RCC 7860 (cell line): ENCODE results near the gene HPGD.

Experiments
- DNase-seq: peaks from one replicate; pipeline ENCODE4 v3.0.0-alpha.2; 2015; ENCODE audit warnings: low spot score
- FAIRE-seq: peaks from 2 replicates; lab custom pipeline; 2012; peaks lifted over from hg19 to GRCh38; lab: Jason Lieb, UNC

HPGD gene

GRCh38 chr4:174479140-174479539, 43.1 kb downstream of the HPGD start:
- no peak for FAIRE-seq
- no peak for DNase-seq

GRCh38 chr4:174475528-174475927, 46.8 kb downstream of the HPGD start:
- DNase-seq, result no peak
- FAIRE-seq, result no peak

GRCh38 chr4:174474457-174475075, 47.7 kb downstream of the HPGD start:
- no peak for DNase-seq
- FAIRE-seq, result no peak

- no peak for FAIRE-seq
Measured at GRCh38 chr4:174467107-174467506, 55.2 kb downstream of the HPGD start.

GRCh38 chr4:174464949-174465348, 57.3 kb downstream of the HPGD start:
- DNase-seq (no peak), FAIRE-seq (no peak)

More at GRCh38 chr4:174467107-174467506, 55.2 kb downstream of the HPGD start:
- DNase-seq, result no peak

- peak; percentile 45 for DNase-seq
- peak; percentile 35 for FAIRE-seq
Measured at GRCh38 chr4:174461466-174462106, 60.7 kb downstream of the HPGD start.

- no peak for FAIRE-seq
- no peak for DNase-seq
Measured at GRCh38 chr4:174460684-174461083, 61.6 kb downstream of the HPGD start.

- DNase-seq, result no peak
- FAIRE-seq, result no peak
Measured at GRCh38 chr4:174457468-174457867, 64.8 kb downstream of the HPGD start.

GRCh38 chr4:174454815-174455473, 67.3 kb downstream of the HPGD start:
- FAIRE-seq (no peak), DNase-seq (no peak)

GRCh38 chr4:174451718-174452296, 70.5 kb downstream of the HPGD start:
- no peak for FAIRE-seq
- DNase-seq, result no peak

GRCh38 chr4:174450786-174451125, 71.5 kb downstream of the HPGD start:
- DNase-seq (no peak), FAIRE-seq (no peak)

- FAIRE-seq, result no peak
- DNase-seq, result no peak
Measured at GRCh38 chr4:174449944-174450785, 72.1 kb downstream of the HPGD start.

GRCh38 chr4:174449152-174449551, 73.1 kb downstream of the HPGD start:
- FAIRE-seq (no peak), DNase-seq (no peak)

GRCh38 chr4:174444390-174444789, 77.9 kb downstream of the HPGD start:
- FAIRE-seq, result no peak

More at GRCh38 chr4:174444390-174444789, 77.9 kb downstream of the HPGD start:
- DNase-seq, result no peak
